SK-N-SH (cell line): ENCODE data around the gene TSC22D2. TPM values are rescaled to one million over a fixed set of nuclear protein-coding genes. Genes with fewer than 3 reads are reported as not detected.
A peak's percentile ranks its signal among the peaks of the same experiment; 100 is the strongest.

Experiments used
- CTCF ChIA-PET: fragments of 300-600, 350-600 bp; formaldehyde crosslinking; extraction: SDS; loops from one replicate; lab custom pipeline; 2021; lab: Yijun Ruan, JAX
- POLR2A ChIA-PET: fragments of 350-600 bp; sonication (Branson Sonifier 250); formaldehyde crosslinking; extraction: SDS; loops from one replicate; lab custom pipeline; 2020; ENCODE audit warnings: antibody characterized with exemption, inconsistent platforms; lab: Yijun Ruan, JAX
- DNase-seq: peaks from one replicate; pipeline ENCODE4 v3.0.0; 2012
- H2AFZ ChIP-seq: fragments of 200-600 bp; sonication (generic); 2 replicates; pipeline ENCODE4 v1.8.1; 2016; ENCODE audit warnings: antibody characterized with exemption, mild to moderate bottlenecking, low read depth
- H3F3A ChIP-seq: fragments of 200-600 bp; sonication (generic); replicated peaks from 2 replicates; pipeline ENCODE3; 2016; ENCODE audit warnings: antibody characterized with exemption, mild to moderate bottlenecking; ENCODE audit not compliant: insufficient read depth
- H3K27ac ChIP-seq, 2 experiments: fragments of 200-500 bp in 1 of 2; fragments of 200-600 bp in 1 of 2; sonication (Bioruptor generic) in 1 of 2; sonication (generic), shearing (Covaris generic) in 1 of 2; 2 replicates each; pipeline versions ENCODE4 v1.5.1 to v1.6.1; 2014 to 2016; ENCODE audit warnings: low read depth in 2 of 2, inconsistent platforms in 1 of 2, low read length in 1 of 2, mild to moderate bottlenecking in 1 of 2, mixed read lengths in 1 of 2
- H3K27me3 ChIP-seq: fragments of 200-600 bp; sonication (generic), shearing (Covaris generic); 2 replicates; pipeline ENCODE4 v1.6.1; 2016; ENCODE audit warnings: mixed run types; ENCODE audit not compliant: insufficient read depth
- H3K36me3 ChIP-seq, 2 experiments: fragments of 200-500 bp in 1 of 2; fragments of 200-600 bp in 1 of 2; sonication (Bioruptor generic) in 1 of 2; sonication (generic) in 1 of 2; replicated peaks in 1 of 2; 2 replicates each; pipeline versions ENCODE3 to v1.5.1; 2014 to 2016; ENCODE audit warnings: low read length in 1 of 2, mild to moderate bottlenecking in 1 of 2; ENCODE audit not compliant: insufficient read depth in 2 of 2, control insufficient read depth in 1 of 2
- H3K4me1 ChIP-seq, 2 experiments: fragments of 200-500 bp in 1 of 2; fragments of 200-600 bp in 1 of 2; sonication (Bioruptor generic) in 1 of 2; sonication (generic), shearing (Covaris generic) in 1 of 2; 2 replicates each; pipeline versions ENCODE4 v1.5.1 to v1.6.1; 2014 to 2016; ENCODE audit warnings: low read depth in 1 of 2, low read length in 1 of 2, mixed run types in 1 of 2; ENCODE audit not compliant: insufficient read depth in 2 of 2, control insufficient read depth in 1 of 2
- H3K4me2 ChIP-seq: fragments of 200-600 bp; sonication (generic), shearing (Covaris generic); 2 replicates; pipeline ENCODE4 v1.6.1; 2017; ENCODE audit warnings: mixed run types
- H3K4me3 ChIP-seq, 2 experiments: fragments of 200-500 bp in 1 of 2; fragments of 200-600 bp in 1 of 2; sonication (Bioruptor generic) in 1 of 2; sonication (generic), shearing (Covaris generic) in 1 of 2; 2 replicates each; pipeline versions ENCODE4 v1.5.1 to v1.8.1; 2014 to 2016; ENCODE audit warnings: low read depth in 2 of 2, inconsistent platforms in 1 of 2, low read length in 1 of 2, mild to moderate bottlenecking in 1 of 2, mixed read lengths in 1 of 2, moderate library complexity in 1 of 2
- H3K79me2 ChIP-seq: fragments of 200-600 bp; sonication (generic); 2 replicates; pipeline ENCODE4 v1.8.1; 2017; ENCODE audit warnings: mild to moderate bottlenecking; ENCODE audit not compliant: insufficient read depth
- H3K9ac ChIP-seq: fragments of 200-600 bp; sonication (generic); 2 replicates; pipeline ENCODE4 v1.6.1; 2017; ENCODE audit warnings: mixed run types
- H3K9me2 ChIP-seq: fragments of 200-600 bp; sonication (generic); 2 replicates; pipeline ENCODE4 v1.6.1; 2017; ENCODE audit warnings: mixed run types
- H3K9me3 ChIP-seq: fragments of 200-600 bp; sonication (generic); 2 replicates; pipeline ENCODE4 v1.6.1; 2017; ENCODE audit warnings: mixed run types, mild to moderate bottlenecking, moderate library complexity
- H4K20me1 ChIP-seq: fragments of 200-600 bp; sonication (generic); 2 replicates; pipeline ENCODE4 v1.6.1; 2017; ENCODE audit warnings: mild to moderate bottlenecking, mixed run types; ENCODE audit not compliant: insufficient read depth
- CHD2 ChIP-seq: fragments of 150-350 bp; IDR thresholded peaks from 2 replicates; pipeline ENCODE4 v1.6.1; 2018; ENCODE audit warnings: low read length; ENCODE audit not compliant: partially characterized antibody
- EZH2phosphoT487 ChIP-seq: fragments of 200-600 bp; sonication (generic); IDR thresholded peaks from 2 replicates; pipeline ENCODE4 v1.6.1; 2017; ENCODE audit warnings: low read depth, mixed run types, mild to moderate bottlenecking, antibody characterized with exemption, moderate library complexity, borderline replicate concordance
- FOXM1 ChIP-seq: IDR thresholded peaks from 2 replicates; pipeline ENCODE4 v1.4.0; 2012; ENCODE audit warnings: low read depth, mild to moderate bottlenecking
- GABPA ChIP-seq: IDR thresholded peaks from 2 replicates; pipeline ENCODE4 v1.4.0; 2012; ENCODE audit warnings: low read depth, mild to moderate bottlenecking
- MEF2A ChIP-seq: IDR thresholded peaks from 2 replicates; pipeline ENCODE4 v1.4.0; 2012; ENCODE audit warnings: low read depth, borderline replicate concordance
- MXI1 ChIP-seq: IDR thresholded peaks from 2 replicates; pipeline ENCODE4 v1.6.1; 2012; ENCODE audit warnings: mild to moderate bottlenecking, low read depth, low read length, improper control_type of control experiment
- POLR2AphosphoS5 ChIP-seq: IDR thresholded peaks from 2 replicates; pipeline ENCODE4 v1.6.1; 2012; ENCODE audit warnings: low read depth, low read length
- RAD21 ChIP-seq: IDR thresholded peaks from 2 replicates; pipeline ENCODE4 v1.6.1; 2012; ENCODE audit warnings: mild to moderate bottlenecking, low read length
- RCOR1 ChIP-seq: fragments of 150-350 bp; IDR thresholded peaks from 2 replicates; pipeline ENCODE4 v1.6.1; 2017; ENCODE audit warnings: antibody characterized with exemption, low read length
- RFX5 ChIP-seq: IDR thresholded peaks from 2 replicates; pipeline ENCODE4 v1.6.1; 2012; ENCODE audit warnings: mild to moderate bottlenecking, improper control_type of control experiment, low read length
- SIN3A ChIP-seq: IDR thresholded peaks from 2 replicates; pipeline ENCODE4 v1.6.1; 2012; ENCODE audit warnings: low read depth, mild to moderate bottlenecking, low read length, moderate library complexity, borderline replicate concordance
- YY1 ChIP-seq: IDR thresholded peaks from 2 replicates; pipeline ENCODE4 v1.4.0; 2012; ENCODE audit warnings: low read depth, mild to moderate bottlenecking
- WGBS: methylation state at CpG from one replicate; pipeline ENCODE4 v1.1.6; 2017; ENCODE audit warnings: low lambda C conversion rate; 5-methylcytosine and 5-hydroxymethylcytosine counted together
- polyA plus RNA-seq, 3 experiments: library from polyadenylated mRNA; depleted of rRNA; stranded (reverse); fragments of >200 nt; gene quantifications; 2 replicates each; pipeline ENCODE4 v1.2.3, GENCODE V29; 2012
- TF ChIP-seq, protein P1 (sequence below): IDR thresholded peaks from 2 replicates; pipeline ENCODE4 v1.4.0; 2012; ENCODE audit warnings: low read depth, borderline replicate concordance
- TF ChIP-seq, protein P2 (sequence below): IDR thresholded peaks from 2 replicates; pipeline ENCODE4; 2012
- TF ChIP-seq, protein P3 (sequence below): fragments of 150-350 bp; IDR thresholded peaks from 2 replicates; pipeline ENCODE4 v1.6.1; 2016; ENCODE audit warnings: mild to moderate bottlenecking, low read depth, low read length
- TF ChIP-seq, protein P4 (sequence below): IDR thresholded peaks from 2 replicates; pipeline ENCODE4 v1.6.1; 2012; ENCODE audit warnings: mild to moderate bottlenecking, low read depth, low read length, moderate library complexity
- TF ChIP-seq, protein P5 (sequence below): IDR thresholded peaks from 2 replicates; pipeline ENCODE4 v1.4.0; 2012; ENCODE audit warnings: low read depth
- TF ChIP-seq, protein P6 (sequence below): fragments of 200-600 bp; sonication (generic); IDR thresholded peaks from 2 replicates; pipeline ENCODE4 v1.6.1; 2017; ENCODE audit warnings: antibody characterized with exemption, mild to moderate bottlenecking, moderate library complexity

Gene TSC22D2
- polyA plus RNA-seq, 1 of the 3 experiments (the other 2 are of a cell fraction), result 4.8 TPM

DNA sequence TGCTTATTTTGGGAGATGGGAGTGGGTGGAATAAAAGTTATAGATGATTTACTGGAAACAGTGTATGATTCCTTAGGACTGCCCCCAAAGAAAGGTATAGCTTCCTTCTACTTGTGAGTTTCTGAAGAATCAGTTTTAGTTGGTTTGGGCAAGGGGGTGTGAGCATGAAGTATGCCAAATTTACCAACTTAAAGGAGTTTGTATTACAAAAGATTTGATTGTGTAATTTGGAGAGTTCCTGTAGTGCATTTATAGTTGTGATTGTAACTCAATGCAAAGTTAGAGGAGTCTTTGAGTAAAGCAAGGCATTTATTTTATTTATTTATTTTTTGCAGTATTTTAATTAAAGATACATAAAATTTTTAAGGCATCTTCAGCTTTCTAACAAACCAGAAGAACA, 42.8 kb downstream of the TSC22D2 start:
- POLR2A ChIA-PET, result no interaction called here
- Histone ChIP-seq H3K27me3 (no peaks in the 10 kb centered on the region), H3K79me2 (peaks cover 93% of the 10 kb centered on the region), H3K9me3 (no peaks in the 10 kb centered on the region), H3K9ac (no peak overlapping the region), H3K9me2 (no peaks in the 10 kb centered on the region), H3K4me3 (no peak overlapping the region), H3K27ac (peak overlapping the region in 1 of 2 experiments; percentile 78; a peak in 1 of 4 replicates), H4K20me1 (peaks cover 26% of the 10 kb centered on the region), H3K4me1 (peaks cover 3 to 37% of the 10 kb centered on the region in 2 experiments; a peak in 2 of 4 replicates), H3K36me3 (peaks cover 0 to 29% of the 10 kb centered on the region in 2 experiments), H3K4me2 (no peak overlapping the region), H3F3A (peaks cover 46% of the 10 kb centered on the region), H2AFZ (no peak overlapping the region)
- no peak for DNase-seq
- CTCF ChIA-PET, result interaction anchor here (0.5 to 1.6 kb wide), 2 partner anchors 45 to 569 kb away, joined by 3 read pairs; no protein-coding TSS in a partner anchor
- no peak for TF ChIP-seq MEF2A
- TF ChIP-seq GABPA, result no peak
- no peak for TF ChIP-seq RCOR1
- TF ChIP-seq RFX5, result no peak
- no peak for TF ChIP-seq POLR2AphosphoS5
- no peak for TF ChIP-seq FOXM1
- no peak for TF ChIP-seq RAD21
- TF ChIP-seq CHD2, result no peak
- no peak for TF ChIP-seq SIN3A
- TF ChIP-seq, protein P1, sequence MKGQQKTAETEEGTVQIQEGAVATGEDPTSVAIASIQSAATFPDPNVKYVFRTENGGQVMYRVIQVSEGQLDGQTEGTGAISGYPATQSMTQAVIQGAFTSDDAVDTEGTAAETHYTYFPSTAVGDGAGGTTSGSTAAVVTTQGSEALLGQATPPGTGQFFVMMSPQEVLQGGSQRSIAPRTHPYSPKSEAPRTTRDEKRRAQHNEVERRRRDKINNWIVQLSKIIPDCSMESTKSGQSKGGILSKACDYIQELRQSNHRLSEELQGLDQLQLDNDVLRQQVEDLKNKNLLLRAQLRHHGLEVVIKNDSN, result no peak
- TF ChIP-seq, protein P2, sequence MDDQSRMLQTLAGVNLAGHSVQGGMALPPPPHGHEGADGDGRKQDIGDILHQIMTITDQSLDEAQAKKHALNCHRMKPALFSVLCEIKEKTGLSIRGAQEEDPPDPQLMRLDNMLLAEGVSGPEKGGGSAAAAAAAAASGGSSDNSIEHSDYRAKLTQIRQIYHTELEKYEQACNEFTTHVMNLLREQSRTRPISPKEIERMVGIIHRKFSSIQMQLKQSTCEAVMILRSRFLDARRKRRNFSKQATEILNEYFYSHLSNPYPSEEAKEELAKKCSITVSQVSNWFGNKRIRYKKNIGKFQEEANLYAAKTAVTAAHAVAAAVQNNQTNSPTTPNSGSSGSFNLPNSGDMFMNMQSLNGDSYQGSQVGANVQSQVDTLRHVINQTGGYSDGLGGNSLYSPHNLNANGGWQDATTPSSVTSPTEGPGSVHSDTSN, result no peak
- TF ChIP-seq, protein P3, sequence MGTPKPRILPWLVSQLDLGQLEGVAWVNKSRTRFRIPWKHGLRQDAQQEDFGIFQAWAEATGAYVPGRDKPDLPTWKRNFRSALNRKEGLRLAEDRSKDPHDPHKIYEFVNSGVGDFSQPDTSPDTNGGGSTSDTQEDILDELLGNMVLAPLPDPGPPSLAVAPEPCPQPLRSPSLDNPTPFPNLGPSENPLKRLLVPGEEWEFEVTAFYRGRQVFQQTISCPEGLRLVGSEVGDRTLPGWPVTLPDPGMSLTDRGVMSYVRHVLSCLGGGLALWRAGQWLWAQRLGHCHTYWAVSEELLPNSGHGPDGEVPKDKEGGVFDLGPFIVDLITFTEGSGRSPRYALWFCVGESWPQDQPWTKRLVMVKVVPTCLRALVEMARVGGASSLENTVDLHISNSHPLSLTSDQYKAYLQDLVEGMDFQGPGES, result no peak

DNA sequence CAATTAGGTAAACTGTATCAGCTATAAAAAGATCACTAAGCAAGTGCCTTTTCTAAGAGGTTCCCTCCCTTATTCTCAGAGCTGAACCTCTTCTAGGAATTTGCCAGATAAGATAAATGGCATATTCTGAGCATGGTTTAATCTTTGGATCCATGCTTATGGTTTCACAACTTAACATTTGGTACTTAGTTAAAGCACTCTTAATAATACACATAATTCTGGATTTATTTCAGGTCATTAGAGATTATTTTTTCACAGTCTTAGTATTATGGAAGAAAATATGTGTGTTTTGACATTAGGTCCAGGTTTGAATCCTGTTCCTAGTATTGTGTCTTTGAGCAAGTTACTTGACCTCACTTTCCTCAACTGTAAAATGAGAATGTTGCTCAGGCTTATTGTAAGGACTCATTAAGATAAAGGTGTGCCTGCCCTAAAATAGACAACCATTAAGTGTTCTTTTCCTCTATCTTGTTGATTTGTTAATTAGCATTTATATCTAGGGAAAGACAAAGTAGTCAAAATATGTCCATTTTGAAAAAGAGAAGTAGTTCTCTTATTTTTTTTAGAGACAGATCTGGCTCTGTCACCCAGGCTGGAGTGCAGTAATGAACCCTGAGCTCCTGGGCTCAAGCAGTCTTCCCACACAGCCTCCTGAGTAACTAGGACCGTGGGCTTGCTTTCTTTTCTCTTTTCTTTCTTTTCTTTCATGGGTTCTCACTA, 43.4 kb downstream of the TSC22D2 start:
- Histone ChIP-seq H2AFZ (no peak overlapping the region), H3K9me2 (no peaks in the 10 kb centered on the region), H3F3A (peaks cover 44% of the 10 kb centered on the region), H3K27me3 (no peaks in the 10 kb centered on the region), H3K27ac (no peak overlapping the region), H3K4me3 (no peak overlapping the region), H3K9ac (no peak overlapping the region), H3K9me3 (no peaks in the 10 kb centered on the region), H3K4me1 (peaks cover 3 to 37% of the 10 kb centered on the region in 2 experiments; a peak in 2 of 4 replicates), H3K4me2 (no peak overlapping the region), H3K36me3 (peaks cover 0 to 30% of the 10 kb centered on the region in 2 experiments), H3K79me2 (peaks cover 93% of the 10 kb centered on the region), H4K20me1 (peaks cover 26% of the 10 kb centered on the region)
- no peak for DNase-seq
- ChIA-PET POLR2A (no interaction called here), CTCF (interaction anchor here (1.6 kb wide), 1 partner anchor 44 kb away, joined by 3 read pairs; no protein-coding TSS in a partner anchor)
- TF ChIP-seq YY1 (no peak), MXI1 (no peak), EZH2phosphoT487 (no peak)
- TF ChIP-seq, protein P4, sequence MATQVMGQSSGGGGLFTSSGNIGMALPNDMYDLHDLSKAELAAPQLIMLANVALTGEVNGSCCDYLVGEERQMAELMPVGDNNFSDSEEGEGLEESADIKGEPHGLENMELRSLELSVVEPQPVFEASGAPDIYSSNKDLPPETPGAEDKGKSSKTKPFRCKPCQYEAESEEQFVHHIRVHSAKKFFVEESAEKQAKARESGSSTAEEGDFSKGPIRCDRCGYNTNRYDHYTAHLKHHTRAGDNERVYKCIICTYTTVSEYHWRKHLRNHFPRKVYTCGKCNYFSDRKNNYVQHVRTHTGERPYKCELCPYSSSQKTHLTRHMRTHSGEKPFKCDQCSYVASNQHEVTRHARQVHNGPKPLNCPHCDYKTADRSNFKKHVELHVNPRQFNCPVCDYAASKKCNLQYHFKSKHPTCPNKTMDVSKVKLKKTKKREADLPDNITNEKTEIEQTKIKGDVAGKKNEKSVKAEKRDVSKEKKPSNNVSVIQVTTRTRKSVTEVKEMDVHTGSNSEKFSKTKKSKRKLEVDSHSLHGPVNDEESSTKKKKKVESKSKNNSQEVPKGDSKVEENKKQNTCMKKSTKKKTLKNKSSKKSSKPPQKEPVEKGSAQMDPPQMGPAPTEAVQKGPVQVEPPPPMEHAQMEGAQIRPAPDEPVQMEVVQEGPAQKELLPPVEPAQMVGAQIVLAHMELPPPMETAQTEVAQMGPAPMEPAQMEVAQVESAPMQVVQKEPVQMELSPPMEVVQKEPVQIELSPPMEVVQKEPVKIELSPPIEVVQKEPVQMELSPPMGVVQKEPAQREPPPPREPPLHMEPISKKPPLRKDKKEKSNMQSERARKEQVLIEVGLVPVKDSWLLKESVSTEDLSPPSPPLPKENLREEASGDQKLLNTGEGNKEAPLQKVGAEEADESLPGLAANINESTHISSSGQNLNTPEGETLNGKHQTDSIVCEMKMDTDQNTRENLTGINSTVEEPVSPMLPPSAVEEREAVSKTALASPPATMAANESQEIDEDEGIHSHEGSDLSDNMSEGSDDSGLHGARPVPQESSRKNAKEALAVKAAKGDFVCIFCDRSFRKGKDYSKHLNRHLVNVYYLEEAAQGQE, result no peak
- TF ChIP-seq, protein P5, sequence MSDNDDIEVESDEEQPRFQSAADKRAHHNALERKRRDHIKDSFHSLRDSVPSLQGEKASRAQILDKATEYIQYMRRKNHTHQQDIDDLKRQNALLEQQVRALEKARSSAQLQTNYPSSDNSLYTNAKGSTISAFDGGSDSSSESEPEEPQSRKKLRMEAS, result no peak
- TF ChIP-seq, protein P6, sequence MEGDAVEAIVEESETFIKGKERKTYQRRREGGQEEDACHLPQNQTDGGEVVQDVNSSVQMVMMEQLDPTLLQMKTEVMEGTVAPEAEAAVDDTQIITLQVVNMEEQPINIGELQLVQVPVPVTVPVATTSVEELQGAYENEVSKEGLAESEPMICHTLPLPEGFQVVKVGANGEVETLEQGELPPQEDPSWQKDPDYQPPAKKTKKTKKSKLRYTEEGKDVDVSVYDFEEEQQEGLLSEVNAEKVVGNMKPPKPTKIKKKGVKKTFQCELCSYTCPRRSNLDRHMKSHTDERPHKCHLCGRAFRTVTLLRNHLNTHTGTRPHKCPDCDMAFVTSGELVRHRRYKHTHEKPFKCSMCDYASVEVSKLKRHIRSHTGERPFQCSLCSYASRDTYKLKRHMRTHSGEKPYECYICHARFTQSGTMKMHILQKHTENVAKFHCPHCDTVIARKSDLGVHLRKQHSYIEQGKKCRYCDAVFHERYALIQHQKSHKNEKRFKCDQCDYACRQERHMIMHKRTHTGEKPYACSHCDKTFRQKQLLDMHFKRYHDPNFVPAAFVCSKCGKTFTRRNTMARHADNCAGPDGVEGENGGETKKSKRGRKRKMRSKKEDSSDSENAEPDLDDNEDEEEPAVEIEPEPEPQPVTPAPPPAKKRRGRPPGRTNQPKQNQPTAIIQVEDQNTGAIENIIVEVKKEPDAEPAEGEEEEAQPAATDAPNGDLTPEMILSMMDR, result no peak
- WGBS, result 90% methylated on average over 1 of the region's 1 CpG
